ENCODE results near the gene PTPRN2.

DNA sequence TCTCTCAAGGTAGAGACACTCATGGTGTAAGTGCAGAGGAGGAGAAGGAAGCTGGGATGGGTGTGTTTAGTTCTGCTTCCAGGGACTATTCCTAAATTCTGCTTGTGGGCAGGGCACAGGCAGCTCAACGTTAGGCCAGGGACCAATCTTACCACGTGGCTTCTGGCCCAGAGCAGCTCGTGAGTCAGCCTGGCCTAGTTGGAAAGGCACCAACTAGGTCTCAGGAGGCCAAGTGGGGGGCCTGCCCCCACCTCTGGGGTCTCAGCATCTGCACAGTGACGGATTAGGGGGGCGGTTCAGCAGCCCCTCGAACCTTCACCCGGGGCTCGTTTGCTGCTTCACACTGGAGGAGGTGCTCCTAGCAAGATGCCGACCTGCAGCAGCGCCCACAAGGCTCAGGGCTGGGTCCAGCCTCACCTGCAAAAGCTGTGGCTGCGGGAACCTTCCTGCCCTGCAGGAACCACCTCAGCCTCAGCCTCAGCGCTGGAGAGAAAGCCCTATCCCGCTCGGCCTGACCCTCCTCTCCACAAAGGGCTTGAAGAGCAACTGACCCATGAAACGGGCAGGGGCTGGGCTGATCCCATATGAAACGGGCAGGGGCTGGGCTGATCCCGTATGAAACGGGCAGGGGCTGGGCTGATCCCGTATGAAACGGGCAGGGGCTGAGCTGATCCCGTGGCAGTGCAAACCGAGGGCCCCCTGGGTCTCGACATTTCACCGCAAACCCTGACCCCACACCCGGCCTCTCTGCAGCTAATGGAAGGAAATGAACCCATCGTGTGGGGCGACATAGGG lies 803.4 kb downstream of the PTPRN2 start:
- TF ChIP-seq POLR2A (IDR thresholded peaks at IDR 0.05) (no peak), CTCF (IDR thresholded peaks at IDR 0.05) (no peak), EP300 (IDR thresholded peaks at IDR 0.05) (no peak), POLR2AphosphoS5 (IDR thresholded peaks at IDR 0.05) (no peak)

All from sigmoid colon (tissue), 4 donors.